ENCODE results near the gene SSH3. TPM values are rescaled to one million over a fixed set of nuclear protein-coding genes. Genes with fewer than 3 reads are reported as not detected.

SSH3 gene
- total and polyA plus RNA-seq, 2 of the 8 experiments (the other 6 are each of a cell fraction or from before 2014, with no cell fraction given), result 16.9 to 19.8 TPM

DNA sequence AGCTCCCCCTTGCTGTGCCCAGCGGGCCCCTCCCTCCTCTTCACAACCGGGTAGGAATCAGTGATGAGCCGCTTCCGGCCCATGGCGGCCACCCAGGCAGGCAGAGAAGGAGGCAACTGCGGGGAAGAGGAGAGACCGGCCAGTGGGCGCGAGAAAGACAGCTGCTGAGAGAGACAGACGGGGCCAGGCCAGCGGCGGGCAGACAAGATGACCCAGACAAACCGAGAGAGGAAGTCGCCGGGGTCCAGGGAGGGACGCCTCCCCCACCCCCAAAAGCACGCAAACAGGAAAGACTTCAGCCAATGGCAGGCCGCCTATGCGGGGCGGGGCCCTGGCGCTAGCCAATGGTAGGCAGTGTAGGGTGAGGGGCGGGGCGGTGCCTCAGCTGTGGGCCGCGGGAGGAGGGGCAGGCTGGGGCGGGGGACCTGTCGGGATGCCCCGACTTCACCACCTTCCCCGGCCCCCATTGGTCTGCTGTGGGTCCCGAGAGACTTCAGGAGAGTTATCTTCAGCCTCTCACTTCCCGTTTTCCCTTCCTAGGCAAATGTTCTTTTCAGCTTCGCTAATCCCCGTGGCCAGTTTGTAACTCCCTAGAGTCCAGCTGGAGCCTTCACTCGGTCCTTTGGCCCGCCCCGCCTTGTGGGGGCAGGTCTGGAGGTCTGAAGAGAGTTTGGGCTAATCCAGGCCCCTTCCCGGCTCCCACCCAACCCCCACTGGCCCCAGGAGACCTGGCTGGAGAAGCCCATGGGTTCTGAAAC lies 50.2 kb downstream of the SSH3 start, which contains the start of gene POLD4:
POLD4 (minus strand) TSS at position 230 of the 758 bp plus-strand sequence; CDS start at position 83, 147 bp downstream.
- Histone ChIP-seq H3K27me3 (replicated peaks in 1 of 4; ENCODE audit: control insufficient read depth in 3 of 4, extremely low read depth in 1 of 4, insufficient read depth in 3 of 4, low read length in 3 of 4) (no peaks in the 10 kb centered on the region; a peak in 1 of 7 replicates), H3K14ac (ENCODE audit: insufficient read length) (no peak within 1 kb of the TSS), H4K5ac (ENCODE audit: insufficient read length, low read depth, low read length) (peak within 1 kb of the TSS; percentile 95), H4K8ac (ENCODE audit: extremely low read depth, insufficient read depth, low read length) (peak within 1 kb of the TSS; percentile 69), H3K9ac (replicated peaks in 1 of 4; ENCODE audit: extremely low read depth in 1 of 4, low read depth in 3 of 4, low read length in 3 of 4) (peak within 1 kb of the TSS in 3 of 4 experiments; percentile 41 to 62 (median 51); a peak in 5 of 7 replicates), H2BK120ac (replicated peaks; ENCODE audit: low read depth, low read length) (no peak within 1 kb of the TSS), H3K4ac (replicated peaks; ENCODE audit: insufficient read length, low read depth, low read length) (no peak within 1 kb of the TSS), H3K23me2 (ENCODE audit: low read depth, low read length) (peaks cover 8% of the 10 kb centered on the region; the same call in 1 of the 2 replicates), H3K79me2 (ENCODE audit: control insufficient read depth in 1 of 2, insufficient read depth in 2 of 2, low read length in 2 of 2) (no peaks in the 10 kb centered on the region), H3K27ac (ENCODE audit: low read depth, low read length) (peak within 1 kb of the TSS; percentile 72; the same call in 1 of the 2 replicates), H3K36me3 (ENCODE audit: control insufficient read depth in 2 of 4, insufficient read depth in 4 of 4, low read length in 3 of 4) (no peaks in the 10 kb centered on the region), H4K91ac (replicated peaks; ENCODE audit: insufficient read length, low read length) (peak within 1 kb of the TSS; percentile 12), H3K23ac (ENCODE audit: insufficient read length) (no peak within 1 kb of the TSS), H2AFZ (ENCODE audit: low read length) (no peak within 1 kb of the TSS), H2BK15ac (ENCODE audit: low read length) (peak within 1 kb of the TSS; percentile 72), H3K56ac (replicated peaks; ENCODE audit: insufficient read length, low read depth, low read length) (no peak within 1 kb of the TSS), H3K4me2 (ENCODE audit: insufficient read depth in 1 of 2, low read depth in 2 of 2, low read length in 2 of 2) (peak within 1 kb of the TSS; percentile 90 to 94), H2BK5ac (ENCODE audit: low read depth, low read length) (peak within 1 kb of the TSS; percentile 92), H3K4me3 (ENCODE audit: extremely low read depth in 1 of 4, insufficient read depth in 2 of 4, low read depth in 3 of 4, low read length in 4 of 4) (peak within 1 kb of the TSS; percentile 57 to 78 (median 73)), H3K9me3 (ENCODE audit: insufficient read depth in 2 of 2, low read depth in 1 of 2, low read length in 1 of 2) (no peaks in the 10 kb centered on the region), H3K18ac (ENCODE audit: extremely low read depth, low read length) (peak within 1 kb of the TSS; percentile 87), H2AK5ac (ENCODE audit: low read depth, low read length) (no peak within 1 kb of the TSS), H3K4me1 (replicated peaks in 1 of 4; ENCODE audit: control insufficient read depth in 3 of 4, insufficient read depth in 4 of 4, low read length in 3 of 4) (peaks cover 0 to 18% (median 15%) of the 10 kb centered on the region in 4 experiments; a peak in 6 of 7 replicates), H3K79me1 (ENCODE audit: low read depth, low read length) (peaks cover 2% of the 10 kb centered on the region; the same call in 1 of the 2 replicates), H2BK12ac (ENCODE audit: low read depth, low read length) (no peak within 1 kb of the TSS; the same call in 1 of the 2 replicates), H2BK20ac (ENCODE audit: low read length) (no peak within 1 kb of the TSS), H4K20me1 (replicated peaks in 1 of 2; ENCODE audit: control insufficient read depth in 1 of 2, insufficient read depth in 2 of 2, low read length in 2 of 2) (peaks cover 0 to 3% of the 10 kb centered on the region in 2 experiments)
- WGBS, 2 experiments (ENCODE audit: extremely low coverage in 1 of 2, insufficient coverage in 1 of 2, insufficient read length in 1 of 2, insufficient replicate concordance in 2 of 2, low coverage in 1 of 2, low lambda C conversion rate in 2 of 2, missing lambda C conversion rate in 1 of 2), result 2% methylated on average over 32 of the region's 37 CpGs; no CpG with 5 or more reads in 1 of the 2 experiments
- POLR2A ChIA-PET (ENCODE audit: partially characterized antibody), result interaction anchor here (0.6 to 3.4 kb wide), 17 partner anchors 13 to 114 kb away, joined by 3 to 16 read pairs (median 4); partner anchors contain the start of gene RAD9A
- FAIRE-seq, result no peak
- CTCF ChIA-PET (ENCODE audit: partially characterized antibody), result interaction anchor here (0.6 to 20.0 kb wide), 11 partner anchors 9 to 92 kb away, joined by 3 to 1305 read pairs (median 9); partner anchors contain the start of genes CLCF1, PPP1CA, RAD9A and TBC1D10C
- DNase-seq (ENCODE audit: low read depth in 1 of 2, low spot score in 2 of 2), result peak; percentile 79 to 99
- TF ChIP-seq KDM4A (IDR thresholded peaks at IDR 0.05; ENCODE audit: low read depth, low read length, severe bottlenecking) (peak; percentile 64), EP300 (IDR thresholded peaks at IDR 0.05; ENCODE audit: borderline replicate concordance in 1 of 2, low read depth in 2 of 2, low read length in 2 of 2) (no peak), EZH2 (IDR thresholded peaks at IDR 0.05; ENCODE audit: low read depth, low read length, severe bottlenecking) (no peak), POLR2A (IDR thresholded peaks at IDR 0.05; ENCODE audit: control extremely low read depth in 1 of 2, low read depth in 2 of 2, low read length in 2 of 2) (peak in 1 of 2 experiments; percentile 64; a peak in 2 of 3 replicates), SP1 (IDR thresholded peaks at IDR 0.05; ENCODE audit: low read depth, low read length) (peak; percentile 88), TCF12 (IDR thresholded peaks at IDR 0.05; ENCODE audit: low read depth, low read length) (no peak), SP4 (IDR thresholded peaks at IDR 0.05; ENCODE audit: low read length) (0 out of 2 replicates have a peak, but pooled peaks have one; percentile 13), KDM5A (IDR thresholded peaks at IDR 0.05; ENCODE audit: low read length) (no peak), SIN3A (conservative IDR thresholded peaks at IDR 0.05 in 1 of 2, IDR thresholded peaks at IDR 0.05 in 1 of 2; ENCODE audit: low read depth in 1 of 2, low read length in 2 of 2) (peak in 1 of 2 experiments; percentile 20; a peak in 2 of 4 replicates), RNF2 (IDR thresholded peaks at IDR 0.05; ENCODE audit: borderline replicate concordance, low read depth, low read length, missing control alignments, poor library complexity, severe bottlenecking) (no peak)
